Stimulated activated naive CD4-positive, alpha-beta T cell (primary cell): ENCODE data around the gene AFAP1.

Experiments used
- DNase-seq, 6 experiments: peaks; one replicate each; lab custom pipeline; 2025; lab: John Stamatoyannopoulos, UW

The AFAP1 gene

DNA sequence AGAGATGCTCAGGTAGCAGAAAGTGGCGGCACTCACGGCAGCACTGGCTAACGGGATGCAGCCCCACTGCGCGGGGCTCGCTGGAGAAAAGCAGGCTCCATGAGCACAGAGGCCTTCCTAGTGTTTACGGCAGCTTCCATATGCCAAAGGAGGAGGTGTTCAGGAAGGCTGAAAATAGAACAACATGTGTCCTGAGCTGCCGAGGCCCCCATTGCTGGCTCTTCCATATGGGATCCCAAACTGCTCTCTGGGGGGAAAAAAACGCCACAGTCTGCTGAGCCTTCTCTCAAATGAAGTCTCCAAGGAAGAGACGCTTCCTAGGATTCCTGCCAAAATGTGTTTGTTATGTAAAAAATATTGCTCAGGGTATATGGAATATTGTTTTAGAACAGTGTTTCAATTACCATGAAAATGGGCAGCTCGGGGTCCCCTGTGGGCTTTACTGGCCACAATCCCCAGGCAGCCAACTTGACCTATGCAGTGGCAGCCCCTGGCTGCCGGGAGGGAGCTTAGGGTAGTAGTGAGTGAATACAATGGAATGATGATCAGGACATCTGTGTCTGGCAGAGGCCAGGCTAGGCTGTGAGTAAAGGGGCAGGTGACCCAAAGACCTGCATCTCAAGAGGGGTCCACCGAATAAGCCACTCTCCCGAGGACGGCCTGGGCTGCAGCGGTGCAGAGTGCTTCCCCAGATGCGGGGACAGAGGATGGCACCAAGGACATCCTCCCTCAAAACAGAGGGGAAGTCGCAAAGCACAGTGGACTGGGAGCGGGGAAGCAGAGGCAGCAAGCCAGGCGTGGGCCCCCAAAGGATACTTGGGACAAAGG is 170.1 kb downstream of the AFAP1 start:
- DNase-seq = no peak

DNA sequence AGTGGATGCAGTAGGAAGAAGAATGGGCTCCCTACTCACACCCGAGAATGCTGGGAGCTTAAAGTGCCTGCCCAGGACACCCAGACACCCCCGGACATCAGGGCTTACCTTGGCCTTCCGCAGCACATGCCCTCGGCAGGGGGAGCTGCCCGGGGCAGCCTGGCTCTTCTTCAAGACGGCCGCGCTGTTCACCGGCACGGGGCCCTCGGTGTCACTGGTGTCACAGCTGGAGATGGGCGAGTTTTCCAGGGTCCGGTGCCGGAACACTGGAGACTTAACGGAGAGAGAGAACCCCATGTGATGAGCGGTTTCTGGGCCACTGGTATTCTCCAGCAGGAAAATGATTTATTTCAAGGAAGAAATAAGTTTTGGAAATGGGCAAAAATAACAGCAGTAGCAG is 170.9 kb downstream of the AFAP1 start:
- DNase-seq = no peak

DNA sequence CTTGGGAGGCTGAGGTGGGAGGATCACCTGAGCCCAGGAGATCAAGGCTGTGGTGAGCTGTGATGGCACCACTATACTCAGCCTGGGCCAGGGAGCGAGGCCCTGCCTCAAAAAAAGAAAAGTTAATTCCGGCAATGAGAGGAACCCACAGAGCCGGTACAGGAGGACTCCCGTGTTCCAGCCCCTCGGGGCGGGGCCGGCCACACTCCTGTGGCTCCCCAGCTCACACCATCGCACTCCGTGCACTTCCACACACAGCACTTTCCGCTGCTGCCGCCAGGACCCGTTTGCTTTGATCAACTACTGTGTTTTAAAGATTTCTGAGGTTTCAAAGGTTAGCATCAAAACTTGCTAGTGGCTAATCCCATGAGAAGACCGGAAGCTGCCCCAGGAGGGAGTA is 171.7 kb downstream of the AFAP1 start:
- no peak for DNase-seq

DNA sequence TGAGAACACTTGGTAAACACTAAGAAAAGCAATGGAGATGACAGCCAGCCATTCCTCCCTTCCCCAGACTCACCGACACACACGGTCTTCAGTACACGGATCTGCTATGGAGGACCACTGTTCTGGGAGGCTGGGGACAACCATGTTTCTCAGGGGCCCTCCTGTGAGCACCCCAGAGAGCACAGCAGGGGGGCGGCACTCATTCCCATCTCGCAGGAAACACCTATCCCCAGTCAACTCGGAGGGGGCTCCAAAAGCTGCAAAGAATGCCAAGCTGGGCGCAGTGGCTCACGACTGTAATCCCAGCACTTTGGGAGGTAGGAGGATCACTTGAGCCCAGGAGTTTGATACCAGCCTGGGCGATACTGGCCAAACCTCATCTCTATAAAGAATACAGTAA is 172.1 kb downstream of the AFAP1 start:
- DNase-seq = no peak

DNA sequence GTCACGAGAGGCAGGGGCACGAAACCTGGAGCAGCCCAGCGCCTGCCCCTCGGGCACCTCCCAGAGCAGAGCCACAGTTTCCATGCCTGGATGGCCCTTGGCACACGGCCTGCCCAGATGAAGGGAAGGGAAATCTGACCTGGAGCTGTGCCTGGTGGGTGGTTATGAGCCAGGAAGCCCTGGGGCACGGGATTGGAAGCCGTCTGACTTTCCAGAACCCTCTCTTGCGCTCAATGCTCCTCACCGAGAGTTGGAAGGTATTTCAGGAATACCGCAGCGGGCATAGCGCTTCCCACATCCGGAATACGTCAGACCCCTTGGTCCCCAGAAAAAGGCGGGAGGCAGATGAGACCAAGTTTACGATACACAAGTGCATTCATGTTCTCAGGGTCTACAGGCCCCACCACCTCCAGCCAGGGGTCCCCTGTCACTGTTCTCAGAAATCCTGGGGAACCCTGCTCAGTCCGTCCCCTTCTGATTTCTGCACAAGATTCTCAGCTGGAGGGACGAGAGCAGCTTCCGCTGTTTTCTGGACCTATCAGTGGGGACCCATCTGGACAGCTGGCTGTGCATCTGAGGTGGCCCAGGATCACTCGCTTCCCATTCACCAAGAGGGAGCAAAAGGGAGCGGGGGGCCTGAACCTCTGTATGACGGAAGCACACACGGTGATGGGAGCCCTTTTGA is 172.9 kb downstream of the AFAP1 start:
- no peak for DNase-seq

DNA sequence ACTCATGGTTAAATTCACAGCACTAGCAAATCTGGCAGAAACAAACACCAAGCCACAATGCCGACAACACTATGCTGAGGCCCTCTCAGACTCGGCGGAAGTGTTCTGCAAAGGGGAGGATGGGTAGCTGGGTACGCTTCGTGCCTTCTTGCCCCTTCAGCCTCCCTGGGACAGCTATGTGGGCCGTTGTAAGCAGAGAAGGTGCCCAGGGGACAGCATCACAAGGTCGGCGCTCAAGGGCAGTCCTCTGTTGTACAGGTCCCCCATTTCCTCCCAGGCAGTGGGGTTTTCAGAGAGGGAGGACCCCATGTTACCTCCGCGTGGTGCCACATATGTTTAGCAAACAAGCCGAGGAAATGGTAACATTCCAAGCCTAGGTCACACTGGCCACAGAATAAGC is 173.6 kb downstream of the AFAP1 start:
- no peak for DNase-seq

DNA sequence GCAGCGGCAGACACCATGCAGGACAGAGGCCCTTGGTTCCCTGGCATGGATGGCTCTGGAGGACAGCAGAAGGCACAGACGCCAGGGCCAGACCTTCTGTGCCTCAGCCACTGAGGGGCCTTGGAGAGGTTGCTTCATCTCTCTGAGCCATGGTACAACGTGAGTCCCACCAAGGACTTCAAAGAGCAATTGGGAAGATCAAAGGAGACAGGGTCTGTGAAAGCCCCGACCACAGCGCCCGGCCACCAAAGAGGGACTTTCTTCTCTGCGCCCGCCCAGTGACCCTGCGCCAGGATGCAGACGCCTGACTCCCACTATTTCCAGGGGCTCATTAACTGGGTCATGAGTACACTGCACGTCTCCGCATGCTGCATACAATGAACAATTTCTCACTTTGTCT is 174.0 kb downstream of the AFAP1 start:
- no peak for DNase-seq

DNA sequence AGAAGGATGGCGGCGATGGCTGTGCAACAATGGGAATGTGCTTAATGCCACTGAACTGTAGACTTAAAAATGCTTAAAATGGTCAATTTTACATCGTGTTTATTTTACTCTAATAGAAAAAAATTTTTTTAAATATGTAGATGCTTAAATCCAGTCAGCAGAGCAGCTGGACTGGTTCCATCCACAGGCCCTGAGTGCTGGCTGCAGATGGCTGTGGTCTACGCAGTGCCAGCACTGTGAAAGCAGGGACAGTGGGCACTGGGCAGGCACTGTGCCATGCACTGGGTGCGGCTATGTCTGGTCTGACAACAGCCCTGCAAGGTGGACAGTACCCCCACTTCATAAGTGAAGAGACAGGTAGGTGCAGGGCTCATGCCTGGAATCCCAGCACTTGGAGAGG is 175.2 kb downstream of the AFAP1 start:
- no peak for DNase-seq

DNA sequence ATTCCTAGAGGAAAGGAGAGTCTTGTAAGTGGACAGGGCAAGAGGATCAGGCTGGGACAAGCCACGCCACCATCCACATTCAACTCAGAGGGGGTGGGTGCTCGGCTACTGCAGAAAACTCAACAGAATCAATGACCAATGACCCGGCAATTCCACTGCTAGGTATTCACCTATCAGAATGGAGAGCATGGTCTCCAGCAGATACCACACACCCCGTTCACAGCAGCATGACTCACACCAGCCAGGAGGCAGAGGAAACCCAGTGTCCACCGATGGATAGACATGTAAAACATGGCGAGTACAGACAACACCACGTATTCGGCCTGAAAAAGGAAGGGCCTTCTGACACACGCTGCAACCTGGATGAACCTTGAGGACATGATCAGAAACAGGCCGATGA is 175.9 kb downstream of the AFAP1 start:
- DNase-seq = no peak

DNA sequence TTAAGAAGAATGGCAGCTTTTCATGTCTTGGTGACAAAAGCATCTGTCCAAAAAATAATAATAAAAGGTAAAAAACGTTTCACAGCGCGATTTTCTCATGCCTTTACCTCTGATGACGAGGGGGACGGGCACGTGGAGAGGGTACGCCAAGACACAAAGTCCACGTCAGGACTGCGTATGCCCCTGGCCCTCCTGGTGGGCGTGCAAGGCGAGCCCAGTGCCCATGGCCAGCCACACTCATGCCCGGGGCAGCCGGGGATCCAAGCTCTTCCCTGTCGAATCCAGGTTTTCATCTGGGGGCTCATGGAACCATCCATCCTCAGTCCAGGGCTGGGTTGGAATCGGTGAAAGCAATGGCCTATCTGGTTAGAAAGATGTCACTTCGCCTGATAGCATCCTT is 176.6 kb downstream of the AFAP1 start:
- no peak for DNase-seq

DNA sequence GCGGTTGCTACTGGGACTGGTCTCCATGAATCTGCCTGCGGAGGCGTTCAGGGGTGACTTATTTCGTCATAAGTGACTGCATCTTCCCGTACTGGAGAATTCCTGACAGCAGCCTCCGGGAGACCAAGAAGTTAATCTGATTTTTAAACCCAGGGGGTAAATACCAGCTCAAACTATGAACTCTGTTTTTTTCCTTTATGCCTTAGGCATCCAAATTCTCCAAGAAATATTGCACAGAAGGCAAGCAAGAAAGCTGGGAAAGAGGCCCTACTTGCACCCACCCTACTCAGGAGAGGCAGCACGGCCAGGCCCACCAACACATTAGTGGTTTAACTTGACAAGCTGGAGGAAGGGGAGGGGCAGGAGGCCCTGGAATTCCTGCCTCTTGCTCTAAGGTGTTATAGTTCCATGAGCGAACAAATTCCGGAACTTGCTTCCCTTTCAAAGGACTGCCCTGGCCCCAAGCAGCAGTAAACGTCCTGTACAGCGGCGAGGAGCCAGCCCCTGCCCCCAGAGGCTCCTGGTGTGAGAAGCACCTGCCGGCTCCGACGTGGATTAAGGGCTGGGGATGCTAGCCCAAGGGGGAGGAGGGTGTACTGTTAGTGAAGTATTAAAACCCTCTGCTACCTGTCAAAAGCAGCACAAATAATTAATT is 177.2 kb downstream of the AFAP1 start:
- DNase-seq = no peak

DNA sequence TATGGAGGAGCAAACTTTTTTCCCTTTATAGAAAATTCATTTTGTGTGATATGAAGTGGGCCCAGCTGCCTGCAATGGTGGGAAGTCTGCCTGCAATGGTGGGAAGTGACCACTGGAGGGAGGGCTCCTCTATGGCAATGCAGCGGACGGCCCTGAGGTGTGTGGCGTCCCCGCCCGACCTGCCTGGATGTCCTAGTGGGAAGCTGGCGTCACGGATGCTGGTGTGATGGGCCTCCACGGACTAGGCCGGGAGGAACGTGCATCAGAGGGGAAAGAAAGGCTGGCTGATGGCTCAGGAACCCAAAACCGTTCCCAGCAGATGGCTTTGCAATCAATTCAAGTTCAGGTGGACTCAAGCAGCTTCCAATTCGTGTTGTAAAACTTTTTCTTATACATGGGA is 177.9 kb downstream of the AFAP1 start:
- peak in 5 of 6 experiments; percentile 17 to 53 (median 40) for DNase-seq

DNA sequence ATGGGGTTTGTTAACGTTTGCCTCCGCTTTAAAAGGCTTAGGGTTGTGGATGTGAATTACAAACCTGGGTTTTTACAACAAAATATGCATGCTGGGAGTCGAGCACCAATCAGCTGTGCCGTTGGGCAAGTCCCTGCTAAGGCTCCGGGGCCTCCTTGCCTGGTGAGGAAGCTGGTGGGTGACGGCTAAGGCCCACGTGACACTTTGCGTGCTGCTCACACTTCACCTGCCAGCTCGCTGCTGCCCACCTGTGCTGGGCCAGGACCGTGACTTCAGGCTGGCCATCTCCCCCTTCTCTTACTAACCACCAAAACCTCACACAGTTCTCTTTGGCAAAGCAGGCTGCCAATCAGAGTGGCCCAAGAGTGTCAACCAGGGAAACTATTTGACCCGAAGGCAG is 178.3 kb downstream of the AFAP1 start:
- no peak for DNase-seq

DNA sequence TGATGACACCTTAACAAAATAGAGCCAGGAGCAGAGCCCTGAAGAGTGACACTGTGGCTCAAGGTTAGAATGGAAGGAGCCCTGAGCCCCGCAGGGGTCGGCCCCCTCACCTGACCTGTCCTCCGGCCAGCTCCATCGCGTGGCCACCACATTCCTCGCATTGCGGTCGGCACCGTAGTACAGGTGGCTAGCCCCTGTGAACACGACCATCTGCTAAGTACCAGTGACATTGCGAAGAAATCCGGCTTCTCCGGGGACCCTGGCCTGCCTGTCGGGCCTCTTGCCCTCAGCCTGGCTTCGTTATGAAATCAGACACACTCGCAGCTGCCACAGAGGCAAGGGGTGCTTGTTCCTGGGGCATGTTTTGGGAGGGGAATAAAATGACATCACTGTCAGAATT is 179.0 kb downstream of the AFAP1 start:
- no peak for DNase-seq

DNA sequence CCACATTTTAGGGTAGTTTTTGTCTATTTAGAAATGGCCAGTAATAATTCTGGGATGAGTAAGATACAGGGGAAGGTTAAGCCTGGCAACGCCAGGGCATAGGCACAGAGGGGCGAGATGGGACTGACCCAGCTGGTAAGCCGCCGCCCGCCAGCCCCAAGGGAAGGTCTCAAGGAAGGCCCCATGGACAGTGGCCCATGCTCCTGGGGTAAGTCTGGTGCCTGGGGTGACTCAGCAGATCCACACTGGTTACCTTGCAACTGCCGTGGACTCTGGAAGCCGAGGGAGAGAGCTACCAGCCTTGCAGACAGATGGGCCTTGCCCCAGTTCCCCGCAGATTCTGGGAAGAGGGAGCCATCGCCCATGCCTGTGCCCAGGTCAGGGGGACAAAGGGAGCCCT is 179.4 kb downstream of the AFAP1 start:
- DNase-seq = no peak

DNA sequence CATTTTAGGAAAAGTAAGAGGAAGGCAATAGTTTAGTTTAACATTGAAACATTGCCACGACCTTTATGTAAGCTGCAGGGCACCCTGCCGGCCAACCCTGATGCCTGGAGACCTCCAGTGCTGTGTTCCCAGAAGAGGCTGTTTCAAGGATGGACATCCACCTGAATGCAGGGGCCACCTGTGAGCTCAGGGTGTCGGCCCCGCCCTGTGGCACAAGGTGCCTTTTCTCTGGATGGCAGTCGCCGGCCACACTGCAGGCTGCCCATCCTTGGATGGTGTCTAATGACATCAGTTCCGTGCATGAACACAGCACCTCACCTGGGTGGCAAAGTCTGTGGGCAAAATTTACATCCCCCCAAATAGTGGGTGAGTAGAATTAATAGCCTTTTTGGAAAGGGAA is 180.0 kb downstream of the AFAP1 start:
- no peak for DNase-seq

DNA sequence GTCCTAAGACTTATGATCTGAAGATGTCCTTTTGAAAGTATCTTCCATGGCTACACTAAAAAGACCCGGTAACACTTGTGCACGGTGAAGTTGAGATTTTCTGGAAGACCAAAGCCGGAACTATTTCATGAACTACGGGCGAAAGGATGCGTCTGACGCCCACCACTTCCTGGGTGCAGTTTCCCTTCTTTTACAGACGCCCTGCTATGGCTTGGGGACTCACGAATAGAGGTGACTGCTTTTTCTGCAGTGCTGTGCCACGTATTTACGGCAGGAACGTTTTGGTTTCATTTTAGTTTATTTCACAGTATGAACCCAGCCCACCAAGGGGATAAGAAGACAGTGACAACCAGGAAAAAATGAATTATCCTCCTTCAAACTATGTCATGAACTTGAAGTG is 180.4 kb downstream of the AFAP1 start:
- DNase-seq = peak; percentile 2 to 80 (median 62)

DNA sequence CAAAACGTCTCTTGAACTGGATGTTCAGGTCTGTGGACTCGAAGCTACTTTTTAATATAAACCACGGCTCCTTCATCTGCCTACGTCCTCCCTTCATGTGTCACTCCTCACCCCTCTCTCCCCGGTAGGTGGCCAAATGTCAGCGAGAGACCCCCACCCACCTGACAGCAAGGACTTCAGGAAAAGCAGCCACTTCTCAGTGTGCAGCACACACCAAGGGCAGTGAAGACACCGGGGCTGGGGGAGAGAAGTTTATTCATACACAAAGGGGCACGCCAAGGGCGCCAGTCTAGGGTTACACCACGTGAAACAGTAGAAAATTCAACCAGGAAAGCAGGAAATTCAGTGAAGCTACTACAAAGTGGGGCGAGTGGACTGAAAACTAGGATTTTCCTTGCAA is 181.2 kb downstream of the AFAP1 start:
- DNase-seq = no peak

DNA sequence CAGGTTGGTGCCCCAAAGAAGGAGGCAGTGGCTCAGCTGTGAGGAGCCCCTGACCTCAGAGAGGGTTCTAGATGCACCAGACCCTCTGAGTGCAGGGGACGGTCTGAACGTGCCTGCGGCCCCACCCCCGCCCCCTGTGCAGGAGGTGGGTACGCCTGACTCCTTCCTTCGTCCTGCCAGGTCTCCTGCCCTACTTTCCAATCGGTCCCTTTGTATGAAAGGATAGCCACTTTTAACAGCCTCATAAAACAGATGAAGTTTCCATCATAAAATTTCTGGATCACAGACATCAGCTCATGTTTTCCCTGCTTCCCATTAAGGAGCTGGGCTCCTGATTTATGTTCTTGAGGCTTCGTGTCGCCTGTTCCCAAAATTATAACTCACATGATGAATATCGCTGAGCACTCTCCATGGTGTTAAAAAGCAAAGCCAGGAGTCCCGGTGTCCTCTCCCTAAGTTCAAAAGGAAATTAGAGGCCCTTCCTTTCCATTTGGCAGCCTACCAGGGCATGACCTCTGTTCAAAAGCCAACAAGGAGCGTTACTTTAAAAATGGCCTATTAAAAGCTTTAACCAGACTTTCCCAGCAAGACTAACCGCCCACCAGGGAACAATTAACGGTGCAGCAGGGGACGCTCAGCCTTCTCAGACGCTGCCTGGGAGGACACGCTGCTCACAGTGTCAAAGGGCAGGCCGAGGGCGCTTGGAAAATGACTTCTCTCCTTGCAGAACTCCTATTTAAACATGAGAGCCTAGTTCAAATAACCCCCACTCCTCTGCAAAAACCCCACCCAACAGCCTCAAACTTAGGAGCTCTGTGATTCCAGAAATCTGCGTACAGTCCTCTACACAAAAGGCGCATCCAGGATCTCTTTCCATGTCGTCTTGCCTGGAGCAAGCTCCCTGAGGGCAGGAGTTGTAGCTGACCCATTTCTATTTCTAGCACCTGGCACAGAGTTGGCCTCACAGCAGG is 181.9 kb downstream of the AFAP1 start:
- DNase-seq = no peak

DNA sequence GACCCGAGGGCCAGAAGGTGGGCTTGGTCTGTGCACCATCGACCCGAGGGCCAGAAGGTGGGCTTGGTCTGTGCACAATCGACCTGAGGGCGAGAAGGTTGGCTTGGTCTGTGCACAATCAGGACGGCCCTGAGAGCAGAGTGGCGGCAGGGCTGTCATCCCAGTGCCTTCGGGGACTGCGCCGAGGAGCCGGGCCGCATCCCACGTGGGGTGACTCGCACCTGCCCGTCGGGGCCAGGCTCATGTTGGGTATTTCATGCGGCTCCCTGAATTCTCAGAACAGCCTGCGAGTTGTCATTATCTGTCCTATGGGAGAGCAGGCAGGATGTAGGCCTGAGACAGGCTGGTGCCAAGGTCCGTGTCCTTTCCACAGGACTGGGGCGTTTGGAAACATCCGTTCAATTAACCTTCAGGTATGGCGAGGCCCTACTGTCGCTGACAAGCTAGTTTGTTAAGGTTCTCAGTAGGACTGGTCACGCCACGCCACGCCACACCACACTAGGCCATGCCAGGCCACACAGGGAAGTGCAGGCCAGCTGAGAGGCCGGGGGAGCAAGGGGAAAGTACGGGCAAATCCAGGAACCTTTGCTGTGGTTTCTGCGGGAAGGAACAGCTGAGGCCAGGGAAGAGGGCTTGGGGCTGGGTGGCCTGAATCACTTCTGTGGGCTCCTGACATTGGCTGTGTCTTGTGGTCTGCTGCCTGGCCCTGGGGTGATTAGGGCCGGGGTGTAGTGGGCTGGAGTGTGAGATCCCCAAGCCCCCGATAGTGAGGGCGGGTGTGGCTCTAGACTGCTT is 182.9 kb downstream of the AFAP1 start:
- DNase-seq = no peak

DNA sequence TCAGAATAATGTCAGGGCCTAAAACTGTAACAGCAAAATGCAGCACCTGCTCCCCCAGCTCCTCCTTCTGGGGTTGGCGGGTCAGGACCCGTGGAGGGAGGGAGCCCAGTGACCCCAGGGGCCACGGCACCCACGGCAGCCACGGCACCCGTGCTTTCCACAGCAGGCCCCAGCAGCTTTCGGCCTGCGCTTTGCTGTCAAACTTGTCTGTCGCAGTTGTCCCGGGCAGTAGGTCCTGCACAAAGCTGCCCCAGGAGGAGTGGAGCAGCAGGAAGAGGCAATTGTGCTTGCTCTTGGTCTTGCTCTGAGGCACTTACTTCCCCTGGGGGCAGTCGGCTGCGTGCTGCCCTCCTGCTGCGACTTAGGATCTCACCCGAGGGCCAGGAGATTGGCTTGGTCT is 183.6 kb downstream of the AFAP1 start:
- DNase-seq = no peak
